ENCODE measurements around the gene COL9A3.

The COL9A3 gene

GRCh38 chr20:62824476-62825332 is 7.9 kb downstream of the COL9A3 start:
- no peak for DNase-seq

GRCh38 chr20:62825333-62825985 is 8.6 kb downstream of the COL9A3 start:
- no peak for DNase-seq

GRCh38 chr20:62825986-62826645 is 9.3 kb downstream of the COL9A3 start:
- DNase-seq = no peak

DNA sequence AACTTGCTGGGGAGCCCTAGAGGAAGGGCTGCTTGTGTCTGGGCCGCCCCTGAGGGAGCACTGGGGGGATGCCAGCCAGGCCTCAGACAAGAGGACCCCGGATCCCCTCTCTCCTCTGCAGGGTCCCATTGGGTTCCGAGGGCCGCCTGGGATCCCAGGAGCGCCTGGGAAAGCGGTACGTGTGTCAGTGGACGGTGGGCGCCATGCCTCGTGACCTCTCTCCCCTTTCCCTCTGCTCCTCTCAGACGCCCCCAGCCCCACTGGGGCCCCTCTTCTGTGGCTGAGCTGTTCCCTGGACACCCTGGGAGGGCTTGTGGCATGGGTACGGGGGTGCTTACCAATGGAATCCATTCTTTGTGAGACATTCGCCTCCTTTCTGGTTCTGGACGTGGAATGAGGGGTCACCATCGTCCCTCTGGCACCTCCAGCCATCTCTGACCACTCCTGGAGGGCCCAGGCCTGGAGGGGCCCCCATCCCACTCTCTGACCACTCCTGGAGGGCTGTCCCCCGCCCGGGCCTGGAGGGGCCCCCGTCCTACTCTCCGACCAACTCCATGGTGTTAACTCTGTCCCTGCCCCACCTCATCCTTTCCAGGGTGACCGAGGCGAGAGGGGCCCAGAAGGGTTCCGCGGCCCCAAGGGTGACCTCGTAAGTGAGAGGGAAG is 9.9 kb downstream of the COL9A3 start:
- no peak for DNase-seq

- DNase-seq = no peak
Observed at GRCh38 chr20:62827311-62828038, 10.6 kb downstream of the COL9A3 start.

GRCh38 chr20:62828051-62828450 is 11.2 kb downstream of the COL9A3 start:
- DNase-seq = no peak

DNA sequence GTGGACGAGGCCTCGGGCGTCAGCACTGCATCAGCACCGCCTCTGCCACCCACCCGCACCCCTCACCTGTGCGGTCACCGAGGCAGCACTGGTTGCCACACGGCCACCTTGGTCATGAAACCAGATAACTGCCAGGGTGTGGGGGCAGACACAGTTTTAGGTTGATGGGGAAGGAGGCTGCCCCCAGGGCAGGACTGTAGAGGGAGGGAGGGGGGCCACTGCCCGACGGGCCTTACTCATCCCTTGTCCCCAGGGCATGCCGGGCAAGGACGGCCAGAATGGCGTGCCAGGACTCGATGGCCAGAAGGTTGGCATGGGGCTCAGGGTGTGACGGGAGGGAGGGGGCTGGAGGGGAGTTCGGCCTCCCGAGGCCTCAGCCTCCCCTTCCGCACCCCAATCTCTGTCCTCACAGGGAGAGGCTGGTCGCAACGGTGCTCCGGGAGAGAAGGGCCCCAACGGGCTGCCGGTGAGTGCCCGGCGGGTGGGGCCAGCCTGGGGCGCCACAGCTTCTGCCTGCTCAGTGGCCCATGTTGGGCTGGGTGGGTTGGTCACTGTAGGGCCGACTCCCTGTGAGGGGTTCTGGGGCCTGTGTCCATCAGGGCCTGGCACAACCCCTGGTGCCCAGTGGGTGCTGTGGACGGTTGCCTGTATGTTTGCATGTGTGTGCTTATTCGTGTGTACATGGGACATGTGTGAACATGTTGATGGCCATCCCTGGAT is 11.8 kb downstream of the COL9A3 start:
- no peak for DNase-seq

GRCh38 chr20:62829231-62830230 is 12.7 kb downstream of the COL9A3 start:
- no peak for DNase-seq

GRCh38 chr20:62830251-62830650 is 13.4 kb downstream of the COL9A3 start:
- no peak for DNase-seq

DNA sequence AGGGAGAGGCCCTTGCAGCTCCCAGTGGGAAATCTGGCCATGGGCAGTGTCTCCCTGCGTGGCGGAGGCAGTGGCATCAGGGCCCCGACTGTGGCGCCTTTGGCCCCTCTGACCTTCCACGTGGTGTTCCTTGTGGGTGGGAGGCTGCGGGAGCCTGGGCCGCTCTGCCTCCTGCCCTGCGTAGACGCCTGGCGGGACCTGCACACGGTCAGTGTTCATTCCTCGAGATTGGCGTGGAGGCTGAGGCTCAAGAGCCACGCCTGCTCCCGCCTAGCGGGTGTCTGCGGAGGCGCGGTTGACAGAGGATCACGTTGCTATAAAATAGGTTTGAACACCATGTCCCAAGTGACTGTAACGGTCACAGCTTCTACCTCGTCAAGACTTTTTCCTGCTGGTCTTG is 14.0 kb downstream of the COL9A3 start:
- no peak for DNase-seq

GRCh38 chr20:62831361-62831788 is 14.5 kb downstream of the COL9A3 start:
- no peak for DNase-seq

GRCh38 chr20:62831854-62832211 is 15.0 kb downstream of the COL9A3 start:
- no peak for DNase-seq

GRCh38 chr20:62832212-62832922 is 15.5 kb downstream of the COL9A3 start:
- DNase-seq = no peak

DNA sequence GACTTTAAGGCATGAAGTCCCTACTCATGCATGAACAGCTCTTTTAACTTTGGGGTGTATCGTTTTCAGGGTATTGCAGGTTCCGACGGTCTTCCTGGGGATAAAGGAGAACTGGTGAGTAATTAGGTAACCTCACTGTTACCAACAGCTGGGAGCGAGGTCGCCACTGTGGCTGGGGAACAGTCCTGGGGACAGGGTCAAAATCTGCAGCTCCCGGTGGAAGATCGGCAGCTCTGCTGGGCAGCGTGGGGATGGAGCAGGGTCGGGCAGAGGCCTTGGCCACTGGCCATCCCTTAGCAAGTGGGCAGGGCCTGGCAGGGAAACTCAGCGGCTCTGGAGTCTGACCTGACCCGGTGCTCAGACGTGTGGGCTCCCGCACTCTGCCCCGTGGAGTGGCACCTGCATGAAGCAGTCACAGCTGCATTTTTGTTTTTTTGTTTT is 16.1 kb downstream of the COL9A3 start:
- no peak for DNase-seq

DNA sequence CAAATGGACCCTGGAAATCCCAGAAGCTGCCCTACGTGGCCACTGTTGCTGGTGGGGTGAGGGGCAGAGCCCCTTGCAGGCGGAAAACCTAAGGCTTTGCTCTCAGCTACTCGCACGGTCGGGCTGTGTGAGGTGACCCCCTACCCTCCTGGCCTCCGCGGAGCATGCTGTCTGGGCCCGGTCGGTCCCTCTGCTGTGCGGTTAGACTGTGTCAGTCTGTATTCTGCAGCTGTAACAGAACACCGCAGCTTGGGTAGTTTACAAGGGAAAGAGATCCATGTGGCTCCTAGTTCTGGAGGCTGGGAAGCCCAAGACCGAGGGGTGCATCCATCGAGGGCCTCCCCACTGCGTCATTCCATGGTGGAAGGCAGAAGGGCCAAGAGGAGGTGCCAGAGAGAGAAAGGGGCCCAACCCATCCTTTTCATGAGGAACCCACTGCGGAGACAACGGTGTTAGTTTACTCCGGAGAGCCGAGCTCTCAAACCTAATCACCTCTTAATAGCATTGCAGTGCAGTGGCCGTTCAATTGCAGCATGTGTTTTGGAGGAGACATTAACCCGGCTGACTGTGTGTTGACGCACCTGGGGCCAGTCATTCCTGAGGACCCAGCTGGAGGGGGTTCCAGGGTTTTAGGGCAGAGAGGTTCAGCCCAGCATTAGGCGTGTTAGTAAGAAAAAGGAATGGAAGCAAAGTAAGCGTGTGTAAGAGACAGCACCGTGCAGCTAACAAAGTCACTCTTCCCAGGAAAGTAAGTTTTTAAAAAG is 18.3 kb downstream of the COL9A3 start:
- DNase-seq = no peak

GRCh38 chr20:62835931-62836861 is 19.3 kb downstream of the COL9A3 start:
- peak; percentile 6 for DNase-seq

DNA sequence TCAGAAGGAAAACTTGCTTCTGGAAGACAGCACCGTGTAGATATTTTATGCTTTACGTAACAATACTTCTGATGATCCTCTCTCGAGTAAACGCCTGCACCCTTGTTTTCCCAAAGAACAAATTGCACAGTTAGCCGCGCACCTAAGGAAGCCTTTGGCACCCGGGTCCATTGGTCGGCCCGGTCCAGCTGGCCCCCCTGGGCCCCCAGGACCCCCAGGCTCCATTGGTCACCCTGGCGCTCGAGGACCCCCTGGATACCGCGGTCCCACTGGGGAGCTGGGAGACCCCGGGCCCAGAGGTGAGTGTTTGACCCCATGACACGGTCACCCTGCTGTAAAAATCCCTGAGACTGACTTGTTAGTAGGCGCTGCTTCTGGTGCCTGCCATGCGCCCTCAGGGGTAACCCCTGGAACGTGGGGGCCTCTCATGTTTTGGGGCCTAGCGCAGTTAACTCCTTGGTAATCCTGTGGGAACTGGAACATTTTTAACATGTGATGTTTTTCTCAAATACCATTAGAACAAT is 20.2 kb downstream of the COL9A3 start:
- no peak for DNase-seq

DNA sequence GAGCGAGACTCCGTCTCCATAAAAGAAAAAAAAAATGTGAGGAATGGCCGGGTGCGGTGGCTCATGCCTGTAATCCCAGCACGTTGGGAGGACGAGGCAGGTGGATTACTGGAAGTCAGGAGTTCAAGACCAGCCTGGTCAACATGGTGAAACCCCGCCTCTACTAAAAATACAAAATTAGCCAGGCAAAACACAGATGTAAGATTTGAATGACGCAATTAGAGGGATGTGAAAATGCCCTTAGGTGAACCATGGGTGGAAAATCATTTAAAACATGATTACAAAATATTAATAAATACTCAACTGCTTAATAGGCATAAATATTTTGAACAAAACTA is 20.9 kb downstream of the COL9A3 start:
- DNase-seq = no peak

Data from kidney glomerular epithelial cell (primary cell).